ENCODE data around the gene CYP2J2. TPM values are rescaled to one million over a fixed set of nuclear protein-coding genes. Genes with fewer than 3 reads are reported as not detected.
A peak's percentile ranks its signal among the peaks of the same experiment; 100 is the strongest.
"Not testable (repeated sequence)": the region's sequence is repeated elsewhere in the genome, so short reads cannot be mapped to it uniquely, and the experiment has no call there.

Gene CYP2J2
- polyA plus RNA-seq, 1 donor, result 1.4 TPM

- DNase-seq, result no peak
Observed at GRCh38 chr1:59919746-59920145, 6.8 kb downstream of the CYP2J2 start.

- DNase-seq, result no peak
Observed at GRCh38 chr1:59917785-59918180, 8.8 kb downstream of the CYP2J2 start.

GRCh38 chr1:59917026-59917784 lies 9.4 kb downstream of the CYP2J2 start:
- DNase-seq, result no peak

- no peak for DNase-seq
Observed at GRCh38 chr1:59915516-59915915, 11.1 kb downstream of the CYP2J2 start.

- DNase-seq, result not testable (repeated sequence)
Observed at GRCh38 chr1:59914791-59915286, 11.7 kb downstream of the CYP2J2 start.

- no peak for DNase-seq
Observed at GRCh38 chr1:59908682-59909081, 17.9 kb downstream of the CYP2J2 start.

- DNase-seq, result no peak
Observed at GRCh38 chr1:59908084-59908483, 18.5 kb downstream of the CYP2J2 start.

- no peak for DNase-seq
Observed at GRCh38 chr1:59906931-59907330, 19.6 kb downstream of the CYP2J2 start.

GRCh38 chr1:59903141-59903754 lies 23.3 kb downstream of the CYP2J2 start:
- no peak for DNase-seq

GRCh38 chr1:59901770-59902388 lies 24.7 kb downstream of the CYP2J2 start:
- DNase-seq, result no peak

- no peak for DNase-seq
Observed at GRCh38 chr1:59900640-59901039, 25.9 kb downstream of the CYP2J2 start.

- DNase-seq, result no peak
Observed at GRCh38 chr1:59898927-59899326, 27.6 kb downstream of the CYP2J2 start.

- DNase-seq, result no peak
Observed at GRCh38 chr1:59897165-59897564, 29.4 kb downstream of the CYP2J2 start.

- DNase-seq, result no peak
Observed at GRCh38 chr1:59892841-59893811, 33.4 kb downstream of the CYP2J2 start.

- no peak for DNase-seq
Observed at GRCh38 chr1:59885160-59885832, 41.3 kb downstream of the CYP2J2 start.

GRCh38 chr1:59880735-59881134 lies 45.8 kb downstream of the CYP2J2 start:
- DNase-seq, result no peak

GRCh38 chr1:59879996-59880505 lies 46.5 kb downstream of the CYP2J2 start:
- DNase-seq, result no peak

GRCh38 chr1:59879574-59879973 lies 47.0 kb downstream of the CYP2J2 start:
- DNase-seq, result peak; percentile 76

GRCh38 chr1:59878370-59878769 lies 48.2 kb downstream of the CYP2J2 start:
- DNase-seq, result no peak

GRCh38 chr1:59877108-59877682 lies 49.4 kb downstream of the CYP2J2 start:
- DNase-seq, result no peak

GRCh38 chr1:59871746-59872145 lies 54.8 kb downstream of the CYP2J2 start:
- DNase-seq, result no peak

Measured in left kidney (tissue), 2 donors.